Osteoblast (primary cell): ENCODE results near the gene CADPS. TPM values are rescaled to one million over a fixed set of nuclear protein-coding genes. Genes with fewer than 3 reads are reported as not detected.
A peak's percentile ranks its signal among the peaks of the same experiment; 100 is the strongest.

Experiments used
- DNase-seq: peaks from one replicate; pipeline ENCODE4 v3.0.0; 2011; ENCODE audit warnings: low spot score, mixed read lengths; ENCODE audit not compliant: insufficient read length; ENCODE audit errors: missing footprints
- H2AFZ ChIP-seq: 2 replicates; pipeline ENCODE4 v1.6.0; 2011; ENCODE audit warnings: mild to moderate bottlenecking, low read length
- H3K27ac ChIP-seq: 2 replicates; pipeline ENCODE4 v1.5.1; 2011; ENCODE audit warnings: mild to moderate bottlenecking, low read depth, low read length, moderate library complexity
- H3K27me3 ChIP-seq: 2 replicates; pipeline ENCODE4 v1.6.0; 2012; ENCODE audit warnings: mild to moderate bottlenecking, control low read depth, inconsistent platforms, low read length, moderate library complexity; ENCODE audit not compliant: insufficient read depth
- H3K36me3 ChIP-seq: 2 replicates; pipeline ENCODE4 v1.5.1; 2011; ENCODE audit warnings: mild to moderate bottlenecking, low read length, control low read depth, moderate library complexity; ENCODE audit not compliant: insufficient read depth
- H3K4me1 ChIP-seq: 2 replicates; pipeline ENCODE4 v1.5.1; 2011; ENCODE audit warnings: mild to moderate bottlenecking, low read length, control low read depth, moderate library complexity; ENCODE audit not compliant: insufficient read depth
- H3K4me2 ChIP-seq: 2 replicates; pipeline ENCODE4 v1.6.0; 2011; ENCODE audit warnings: mild to moderate bottlenecking, low read length; ENCODE audit not compliant: insufficient read depth
- H3K4me3 ChIP-seq: fragments of 200-600 bp; sonication (generic); 3 replicates; pipeline ENCODE4 v1.5.1; 2012; ENCODE audit warnings: mild to moderate bottlenecking, low read length, inconsistent platforms; ENCODE audit not compliant: insufficient read depth
- H3K79me2 ChIP-seq: 2 replicates; pipeline ENCODE4 v1.6.0; 2012; ENCODE audit warnings: mild to moderate bottlenecking, low read length, control low read depth, inconsistent platforms; ENCODE audit not compliant: insufficient read depth
- H3K9me3 ChIP-seq: 2 replicates; pipeline ENCODE4 v1.5.1; 2011; ENCODE audit warnings: low read depth, low read length, control low read depth
- H4K20me1 ChIP-seq: 2 replicates; pipeline ENCODE4 v1.6.0; 2012; ENCODE audit warnings: mild to moderate bottlenecking, low read length, control low read depth; ENCODE audit not compliant: insufficient read depth
- total RNA-seq: library from RNA; depleted of rRNA; stranded (reverse); fragments of >200 nt; gene quantifications from 2 replicates; pipeline ENCODE4 v1.2.3, GENCODE V29; 2012
- TF ChIP-seq, protein P1 (sequence below): IDR thresholded peaks from 2 replicates; pipeline ENCODE4 v1.5.1; 2011; ENCODE audit warnings: mild to moderate bottlenecking, low read depth, low read length, moderate library complexity; ENCODE audit errors: extremely low read depth

CADPS gene
- total RNA-seq, 1 donor: not detected

GRCh38 chr3:62873761-62874710 is 1.2 kb downstream of the CADPS start:
- Histone ChIP-seq H4K20me1 (no peaks in the 10 kb centered on the region), H3K4me2 (no peak overlapping the region), H3K4me1 (no peaks in the 10 kb centered on the region), H3K9me3 (no peaks in the 10 kb centered on the region), H3K36me3 (no peaks in the 10 kb centered on the region), H3K4me3 (no peak overlapping the region), H2AFZ (no peak overlapping the region), H3K79me2 (no peaks in the 10 kb centered on the region), H3K27me3 (peaks cover 33% of the 10 kb centered on the region), H3K27ac (no peak overlapping the region)
- TF ChIP-seq, protein P1, sequence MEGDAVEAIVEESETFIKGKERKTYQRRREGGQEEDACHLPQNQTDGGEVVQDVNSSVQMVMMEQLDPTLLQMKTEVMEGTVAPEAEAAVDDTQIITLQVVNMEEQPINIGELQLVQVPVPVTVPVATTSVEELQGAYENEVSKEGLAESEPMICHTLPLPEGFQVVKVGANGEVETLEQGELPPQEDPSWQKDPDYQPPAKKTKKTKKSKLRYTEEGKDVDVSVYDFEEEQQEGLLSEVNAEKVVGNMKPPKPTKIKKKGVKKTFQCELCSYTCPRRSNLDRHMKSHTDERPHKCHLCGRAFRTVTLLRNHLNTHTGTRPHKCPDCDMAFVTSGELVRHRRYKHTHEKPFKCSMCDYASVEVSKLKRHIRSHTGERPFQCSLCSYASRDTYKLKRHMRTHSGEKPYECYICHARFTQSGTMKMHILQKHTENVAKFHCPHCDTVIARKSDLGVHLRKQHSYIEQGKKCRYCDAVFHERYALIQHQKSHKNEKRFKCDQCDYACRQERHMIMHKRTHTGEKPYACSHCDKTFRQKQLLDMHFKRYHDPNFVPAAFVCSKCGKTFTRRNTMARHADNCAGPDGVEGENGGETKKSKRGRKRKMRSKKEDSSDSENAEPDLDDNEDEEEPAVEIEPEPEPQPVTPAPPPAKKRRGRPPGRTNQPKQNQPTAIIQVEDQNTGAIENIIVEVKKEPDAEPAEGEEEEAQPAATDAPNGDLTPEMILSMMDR: no peak
- DNase-seq: peak; percentile 62

- Histone ChIP-seq H3K27me3 (peaks cover 33% of the 10 kb centered on the region), H3K4me1 (no peaks in the 10 kb centered on the region), H4K20me1 (no peaks in the 10 kb centered on the region), H3K9me3 (no peaks in the 10 kb centered on the region), H3K79me2 (no peaks in the 10 kb centered on the region), H3K27ac (no peak overlapping the region), H3K36me3 (no peaks in the 10 kb centered on the region), H3K4me3 (no peak overlapping the region), H2AFZ (no peak overlapping the region), H3K4me2 (no peak overlapping the region)
- peak; percentile 52 for DNase-seq
- TF ChIP-seq, protein P1: no peak
These were observed 1.8 kb downstream of the CADPS start for GRCh38 chr3:62873451-62873760.

DNA sequence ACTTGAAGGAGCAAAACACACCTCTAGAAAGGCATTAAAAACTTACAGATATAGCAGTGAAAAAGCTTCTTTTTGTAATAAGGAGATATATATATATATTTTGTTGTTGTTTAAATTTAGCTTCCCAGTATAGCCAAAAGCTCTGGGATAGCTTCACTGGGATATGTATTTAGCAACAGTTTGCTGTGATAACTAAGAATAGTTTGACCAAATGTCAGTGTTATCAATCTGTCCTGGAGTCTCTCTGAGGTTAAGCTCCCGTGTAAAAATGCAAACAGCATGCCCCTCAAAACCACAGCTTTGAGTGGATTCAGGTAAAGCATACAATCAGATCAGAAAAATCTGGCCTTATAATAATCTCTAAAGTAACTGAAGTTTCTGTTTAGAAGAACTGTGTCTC is 2.9 kb downstream of the CADPS start:
- Histone ChIP-seq H3K4me2 (no peak overlapping the region), H3K79me2 (no peaks in the 10 kb centered on the region), H3K4me1 (no peaks in the 10 kb centered on the region), H3K27me3 (peaks cover 33% of the 10 kb centered on the region), H4K20me1 (no peaks in the 10 kb centered on the region), H3K9me3 (no peaks in the 10 kb centered on the region), H3K4me3 (no peak overlapping the region), H3K36me3 (no peaks in the 10 kb centered on the region), H2AFZ (no peak overlapping the region), H3K27ac (no peak overlapping the region)
- no peak for DNase-seq
- TF ChIP-seq, protein P1: no peak

DNA sequence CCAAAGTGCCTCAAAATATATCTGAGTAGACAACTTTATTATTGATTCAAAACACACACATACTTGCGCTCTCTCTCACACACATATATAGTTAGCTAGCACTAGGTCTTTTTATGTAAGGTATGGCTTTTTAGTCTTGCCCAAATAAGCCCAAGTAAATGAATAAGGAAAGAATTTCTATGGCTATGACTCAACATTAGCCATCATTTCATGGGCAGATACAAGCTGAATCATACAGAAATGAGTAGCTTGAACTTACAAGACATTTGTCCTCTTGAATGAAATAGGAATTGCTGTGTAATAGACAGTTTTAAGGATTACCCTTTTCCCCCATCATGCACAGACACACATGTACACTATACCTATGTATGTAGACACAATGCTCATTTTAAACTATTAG is 4.9 kb downstream of the CADPS start:
- Histone ChIP-seq H4K20me1 (no peaks in the 10 kb centered on the region), H3K27me3 (peaks cover 26% of the 10 kb centered on the region), H3K36me3 (no peaks in the 10 kb centered on the region), H3K4me2 (no peak overlapping the region), H3K4me3 (no peak overlapping the region), H3K9me3 (no peaks in the 10 kb centered on the region), H3K79me2 (no peaks in the 10 kb centered on the region), H3K4me1 (no peaks in the 10 kb centered on the region), H3K27ac (no peak overlapping the region), H2AFZ (no peak overlapping the region)
- DNase-seq: peak; percentile 45
- TF ChIP-seq, protein P1: no peak
